ENCODE results near the gene DDX23.

Gene DDX23

GRCh38 chr12:48795550-48796455 is 56.2 kb downstream of the DDX23 start:
- DNase-seq (ENCODE audit: low read depth), result no peak

DNA sequence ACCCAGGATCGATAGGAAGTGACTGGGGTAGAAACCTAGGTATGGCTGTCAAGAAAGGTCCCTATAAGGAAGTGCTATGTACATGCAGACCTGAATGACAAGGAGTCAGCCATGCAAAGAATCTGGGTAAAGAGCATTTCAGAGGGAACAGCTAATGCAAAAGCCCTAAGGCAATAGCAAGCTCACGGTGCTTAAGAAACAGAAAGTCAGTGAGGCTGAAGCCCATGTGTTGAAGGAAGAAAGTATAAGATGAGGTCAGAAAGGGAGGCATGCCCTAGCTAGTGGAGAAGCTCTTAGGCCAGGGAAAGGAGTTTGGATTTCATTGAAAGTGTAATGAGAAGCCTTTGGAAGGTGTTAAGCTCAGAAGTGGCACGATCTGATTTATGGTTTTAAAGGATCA is 57.1 kb downstream of the DDX23 start:
- no peak for DNase-seq (ENCODE audit: low read depth)

DNA sequence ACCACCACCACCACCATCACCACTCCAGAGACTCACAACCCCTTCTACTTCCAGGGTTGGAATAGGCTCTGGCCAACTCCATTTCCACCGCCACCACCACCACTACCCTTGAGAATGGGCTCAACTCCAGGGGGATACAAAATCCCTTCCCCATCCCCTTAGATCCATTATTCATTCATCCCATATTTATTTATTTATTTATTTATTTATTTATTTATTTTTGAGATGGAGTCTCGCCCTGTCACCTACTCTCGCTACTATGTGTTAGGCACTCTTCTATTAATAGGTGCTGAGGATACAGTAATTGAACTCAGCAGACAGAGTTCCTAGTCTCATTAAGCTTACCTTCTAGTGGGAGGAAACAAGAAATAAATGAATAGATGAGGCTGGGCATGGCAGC is 58.3 kb downstream of the DDX23 start:
- no peak for DNase-seq (ENCODE audit: low read depth)

GRCh38 chr12:48789858-48790326 is 62.1 kb downstream of the DDX23 start:
- no peak for DNase-seq (ENCODE audit: low read depth)

DNA sequence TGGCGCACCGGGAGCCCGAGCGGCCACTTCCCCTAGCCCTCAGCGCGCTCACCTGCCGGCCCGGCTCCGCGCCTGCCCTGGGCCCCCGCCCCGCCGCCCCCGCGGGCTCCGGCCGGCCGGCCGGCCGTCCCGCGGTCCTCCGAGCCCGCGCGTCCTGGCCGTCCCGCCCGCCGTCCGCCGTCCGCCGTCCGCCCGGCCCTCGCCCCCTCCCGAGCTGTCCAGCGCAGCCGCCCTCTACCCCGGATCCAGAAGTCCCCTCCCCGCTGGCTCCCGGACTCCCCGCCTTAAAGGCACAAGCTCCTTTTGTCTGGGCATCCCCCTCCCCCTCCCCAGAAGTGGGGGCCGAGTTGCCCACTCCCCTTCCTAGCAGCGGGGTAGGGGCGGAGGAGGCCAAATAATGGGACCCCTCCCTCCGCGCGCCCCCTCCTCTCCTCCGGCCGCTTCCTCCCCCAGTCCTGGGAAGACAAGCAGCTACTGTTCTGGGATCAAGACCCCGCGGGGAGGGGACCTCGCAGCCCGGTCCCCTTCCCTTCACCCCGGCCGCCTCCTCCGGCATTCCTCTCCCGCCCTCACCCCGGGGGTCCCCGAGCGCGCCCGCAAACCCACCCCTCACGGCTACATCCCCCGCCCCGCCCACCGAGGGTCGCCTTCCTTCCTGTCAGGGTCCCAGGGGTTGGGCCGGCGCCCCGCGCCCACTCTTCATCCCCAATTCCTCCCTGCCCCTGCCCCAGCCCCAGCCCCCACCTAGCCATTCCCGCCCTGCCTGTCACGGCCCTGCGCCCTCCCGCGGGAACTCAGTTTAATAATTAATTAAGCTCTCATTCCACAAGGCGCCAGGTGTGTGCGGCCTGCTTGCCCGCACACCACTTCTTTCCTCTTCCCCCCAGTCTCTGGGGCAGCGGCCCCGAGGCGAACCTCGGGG is 62.8 kb downstream of the DDX23 start, which contains the start of gene ADCY6:
Gene ADCY6 (minus strand): TSS at position 236 of the 922 bp plus-strand sequence. CDS start 5,655 bp downstream, outside the sequence.
- DNase-seq (ENCODE audit: low read depth), result no peak

- no peak for DNase-seq (ENCODE audit: low read depth)
These were observed 63.5 kb downstream of the DDX23 start for GRCh38 chr12:48788524-48788853.

DNA sequence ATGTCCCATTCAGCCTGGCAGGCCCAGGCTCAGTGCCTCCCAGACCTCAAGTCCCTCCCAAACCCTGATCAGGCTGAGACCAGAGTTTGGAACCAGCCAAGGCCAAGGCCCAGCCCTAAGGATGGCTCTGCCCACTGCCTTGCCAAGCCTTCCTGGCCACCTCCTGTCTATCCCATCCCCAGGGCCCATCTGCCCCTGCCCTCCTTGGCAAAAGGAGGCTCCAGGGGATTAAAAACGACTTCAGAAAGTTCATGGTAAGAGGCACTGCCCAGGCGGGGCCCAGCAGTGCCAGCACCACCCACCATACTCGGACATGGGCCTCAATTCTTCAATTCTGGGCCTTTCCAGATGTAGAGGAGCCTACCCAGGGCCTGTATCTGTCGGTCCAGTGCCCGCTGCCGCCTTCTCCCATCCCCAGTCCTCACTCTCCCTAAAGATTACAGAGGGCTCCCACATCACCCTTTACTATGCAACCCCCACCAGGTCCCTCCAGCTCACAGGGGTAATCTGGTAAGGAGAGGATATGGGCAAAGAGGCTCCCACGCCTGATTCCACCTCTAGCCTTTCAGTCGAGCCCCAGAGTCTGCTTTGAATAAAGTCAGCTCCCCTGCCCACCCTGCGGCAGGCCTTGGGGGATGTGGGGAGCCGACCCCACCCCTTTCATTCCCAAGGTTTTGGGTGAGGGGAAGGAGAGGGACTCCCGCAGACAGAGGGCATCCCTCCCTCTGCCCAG is 64.0 kb downstream of the DDX23 start:
- no peak for DNase-seq (ENCODE audit: low read depth)

- no peak for DNase-seq (ENCODE audit: low read depth)
These were observed 65.1 kb downstream of the DDX23 start for GRCh38 chr12:48786591-48787544.

GRCh38 chr12:48783432-48783831 is 68.5 kb downstream of the DDX23 start:
- DNase-seq (ENCODE audit: low read depth), result no peak

DNA sequence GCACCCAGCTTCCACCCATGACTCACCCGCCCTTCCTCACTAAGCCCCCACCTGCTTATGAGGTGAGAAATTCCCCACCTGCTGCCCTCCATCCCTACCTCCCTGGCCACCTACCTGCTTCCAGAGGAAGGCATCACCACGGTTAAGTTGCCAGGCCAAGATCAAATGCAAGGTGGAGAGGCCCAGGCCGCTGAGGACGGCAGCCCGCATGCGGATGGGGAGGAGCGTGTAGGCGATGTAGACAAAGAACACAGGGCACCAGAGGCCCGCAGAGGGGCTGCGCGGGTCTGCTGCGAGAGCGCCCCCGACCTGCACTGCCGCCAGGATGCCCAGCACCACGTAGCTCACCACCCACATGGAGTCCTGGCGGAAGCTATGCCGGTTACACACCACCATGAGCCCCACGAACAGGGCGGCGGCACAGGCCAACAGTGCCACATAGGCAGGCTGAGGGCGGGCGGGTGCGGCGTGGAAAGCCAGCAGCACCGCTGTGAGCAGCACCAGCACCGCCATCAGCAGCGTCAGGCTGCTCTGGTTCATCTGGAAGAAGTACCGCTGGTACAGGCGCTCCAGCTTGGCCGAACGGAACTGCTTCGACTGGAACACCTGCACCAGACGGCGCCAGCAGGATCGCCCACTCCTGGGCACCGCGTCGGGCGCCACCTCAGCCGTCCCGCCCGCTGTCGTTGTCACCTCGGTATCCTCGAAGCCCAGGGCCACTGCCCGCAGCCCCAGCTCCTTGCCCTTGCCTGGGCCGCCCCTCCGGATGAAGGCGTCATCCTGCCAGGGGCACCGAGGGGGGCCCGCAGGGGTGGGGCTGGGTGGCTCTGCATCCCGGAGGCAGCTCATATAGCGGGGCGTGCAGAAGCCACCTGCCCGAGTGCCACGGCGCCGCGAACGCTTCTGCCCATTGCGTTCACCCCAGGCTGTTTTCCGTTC is 69.2 kb downstream of the DDX23 start:
- no peak for DNase-seq (ENCODE audit: low read depth)

DNA sequence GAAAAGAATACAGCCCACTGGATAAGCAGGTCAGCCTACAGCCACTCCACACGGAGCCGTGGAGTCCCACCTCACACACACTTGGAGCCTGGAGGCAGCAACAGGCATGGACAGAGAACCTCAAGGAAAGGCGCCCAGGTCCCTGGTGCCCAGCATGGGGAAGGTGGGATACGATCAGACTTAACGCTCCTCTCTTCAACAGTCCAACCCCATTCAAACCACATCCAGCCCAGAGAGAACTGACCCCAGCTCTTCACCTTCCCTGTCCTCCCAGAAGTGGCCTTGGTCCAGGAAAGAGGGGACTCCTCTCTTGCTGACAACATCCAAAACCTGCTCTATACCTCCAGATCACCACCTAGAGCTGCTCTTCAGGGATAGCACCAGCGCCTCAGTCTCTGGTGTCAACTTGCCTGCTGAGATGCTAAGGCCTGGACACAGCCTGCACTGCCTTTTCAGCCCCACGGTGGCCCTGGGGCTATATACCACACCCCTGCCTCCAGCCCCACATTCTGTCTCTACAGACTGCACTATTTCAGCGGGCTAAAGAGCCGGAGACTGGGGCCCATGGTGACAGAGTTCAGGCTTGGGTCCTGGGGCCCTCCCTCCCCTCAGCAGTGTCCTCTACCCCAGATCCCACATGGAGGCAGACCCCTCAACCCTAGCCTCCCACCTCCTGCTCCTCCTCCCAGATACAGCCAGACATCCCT is 70.1 kb downstream of the DDX23 start:
- no peak for DNase-seq (ENCODE audit: low read depth)

DNA sequence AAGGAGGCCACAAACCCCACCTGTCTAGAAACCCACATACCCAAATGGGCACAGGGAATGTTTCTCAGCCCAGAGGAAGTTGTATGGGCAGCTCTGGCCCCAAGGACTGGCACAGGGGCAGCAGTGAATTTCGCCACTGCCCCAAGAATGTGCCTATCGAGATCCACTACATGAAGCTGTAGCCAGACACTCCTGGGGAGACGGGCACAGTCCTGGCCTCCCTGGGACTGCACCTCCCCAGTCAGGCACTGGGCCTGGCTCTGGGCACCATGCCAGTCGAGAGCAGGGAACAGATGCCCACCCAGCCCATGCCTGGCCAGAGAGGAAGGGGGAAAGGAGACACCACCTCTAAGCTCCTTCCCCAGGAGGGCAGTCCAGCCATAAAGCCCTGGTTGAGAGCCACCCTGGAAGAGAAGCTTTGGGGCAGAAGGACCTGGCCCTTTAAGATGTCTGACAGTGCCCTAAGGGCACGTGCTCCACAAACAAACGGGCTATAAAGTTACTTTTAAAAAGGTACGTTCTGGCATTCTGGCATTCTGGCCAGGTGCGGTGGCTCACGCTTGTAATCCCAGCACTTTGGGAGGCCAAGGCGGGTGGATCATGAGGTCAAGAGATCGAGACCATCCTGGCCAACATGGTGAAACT is 71.5 kb downstream of the DDX23 start:
- DNase-seq (ENCODE audit: low read depth), result no peak

- DNase-seq (ENCODE audit: low read depth), result no peak
These were observed 72.1 kb downstream of the DDX23 start for GRCh38 chr12:48779869-48780268.
